ENCODE results near the gene ITPR3. TPM values are rescaled to one million over a fixed set of nuclear protein-coding genes. Genes with fewer than 3 reads are reported as not detected.

The ITPR3 gene
- total RNA-seq, 2 experiments from 2014 or later: 56.6 to 83.5 TPM

DNA sequence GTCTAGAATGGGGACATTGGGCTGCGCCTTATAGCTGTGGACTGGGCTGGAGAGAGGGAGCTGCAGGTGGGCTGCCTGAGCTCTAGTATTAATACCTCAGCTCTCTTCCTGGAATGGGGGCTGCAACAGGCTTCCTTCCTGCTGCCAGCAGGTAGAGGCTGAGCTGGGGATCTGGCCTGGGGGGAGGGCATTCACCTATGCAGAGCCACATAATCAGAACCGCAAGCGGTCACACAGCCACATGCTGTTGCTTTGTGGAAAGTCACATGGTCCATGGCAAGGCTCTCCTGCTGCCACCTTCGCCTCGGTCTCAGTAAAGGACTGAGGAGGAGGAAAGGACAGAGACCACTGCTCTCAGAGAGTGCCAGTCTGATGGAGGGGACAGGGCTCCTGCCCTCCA, 35.7 kb downstream of the ITPR3 start:
- H3K79me2 ChIP-seq (ENCODE audit: insufficient read depth, low read depth, low read length): no peaks in the 10 kb centered on the region
- intact Hi-C loops (cut with micrococcal nuclease; ENCODE audit: unreplicated experiment): no loop called here
- no peaks in the 10 kb centered on the region for H4K20me1 ChIP-seq (ENCODE audit: insufficient read depth, low read length)
- no peak overlapping the region for H3K4me2 ChIP-seq (ENCODE audit: low read length)
- ChIA-PET CTCF (ENCODE audit: unreplicated experiment) (no interaction called here), POLR2A (no interaction called here)
- no peak overlapping the region for H2AFZ ChIP-seq (ENCODE audit: low read length)
- no peaks in the 10 kb centered on the region for H3K4me1 ChIP-seq (ENCODE audit: insufficient read depth, low read length, poor library complexity, severe bottlenecking)
- no TSS peak for BruUV-seq (replicated peaks)
- H3K9me2 ChIP-seq (ENCODE audit: insufficient read depth, low read length): no peaks in the 10 kb centered on the region
- TF ChIP-seq, protein P1, sequence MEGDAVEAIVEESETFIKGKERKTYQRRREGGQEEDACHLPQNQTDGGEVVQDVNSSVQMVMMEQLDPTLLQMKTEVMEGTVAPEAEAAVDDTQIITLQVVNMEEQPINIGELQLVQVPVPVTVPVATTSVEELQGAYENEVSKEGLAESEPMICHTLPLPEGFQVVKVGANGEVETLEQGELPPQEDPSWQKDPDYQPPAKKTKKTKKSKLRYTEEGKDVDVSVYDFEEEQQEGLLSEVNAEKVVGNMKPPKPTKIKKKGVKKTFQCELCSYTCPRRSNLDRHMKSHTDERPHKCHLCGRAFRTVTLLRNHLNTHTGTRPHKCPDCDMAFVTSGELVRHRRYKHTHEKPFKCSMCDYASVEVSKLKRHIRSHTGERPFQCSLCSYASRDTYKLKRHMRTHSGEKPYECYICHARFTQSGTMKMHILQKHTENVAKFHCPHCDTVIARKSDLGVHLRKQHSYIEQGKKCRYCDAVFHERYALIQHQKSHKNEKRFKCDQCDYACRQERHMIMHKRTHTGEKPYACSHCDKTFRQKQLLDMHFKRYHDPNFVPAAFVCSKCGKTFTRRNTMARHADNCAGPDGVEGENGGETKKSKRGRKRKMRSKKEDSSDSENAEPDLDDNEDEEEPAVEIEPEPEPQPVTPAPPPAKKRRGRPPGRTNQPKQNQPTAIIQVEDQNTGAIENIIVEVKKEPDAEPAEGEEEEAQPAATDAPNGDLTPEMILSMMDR (conservative IDR thresholded peaks at IDR 0.05; ENCODE audit: low read length): no peak
- no peak for TF ChIP-seq EZH2phosphoT487 (IDR thresholded peaks at IDR 0.05; ENCODE audit: borderline replicate concordance, low read depth, low read length)
- no peak overlapping the region for H3K27ac ChIP-seq (ENCODE audit: low read depth, low read length, poor library complexity, severe bottlenecking)
- H3K4me3 ChIP-seq (ENCODE audit: low read depth, low read length, poor library complexity, severe bottlenecking): no peak overlapping the region
- no peaks in the 10 kb centered on the region for H3K9me3 ChIP-seq (ENCODE audit: low read length)
- no peak for DNase-seq (ENCODE audit: low spot score)
- peaks cover 74% of the 10 kb centered on the region for H3K36me3 ChIP-seq (ENCODE audit: insufficient read depth, low read length)

DNA sequence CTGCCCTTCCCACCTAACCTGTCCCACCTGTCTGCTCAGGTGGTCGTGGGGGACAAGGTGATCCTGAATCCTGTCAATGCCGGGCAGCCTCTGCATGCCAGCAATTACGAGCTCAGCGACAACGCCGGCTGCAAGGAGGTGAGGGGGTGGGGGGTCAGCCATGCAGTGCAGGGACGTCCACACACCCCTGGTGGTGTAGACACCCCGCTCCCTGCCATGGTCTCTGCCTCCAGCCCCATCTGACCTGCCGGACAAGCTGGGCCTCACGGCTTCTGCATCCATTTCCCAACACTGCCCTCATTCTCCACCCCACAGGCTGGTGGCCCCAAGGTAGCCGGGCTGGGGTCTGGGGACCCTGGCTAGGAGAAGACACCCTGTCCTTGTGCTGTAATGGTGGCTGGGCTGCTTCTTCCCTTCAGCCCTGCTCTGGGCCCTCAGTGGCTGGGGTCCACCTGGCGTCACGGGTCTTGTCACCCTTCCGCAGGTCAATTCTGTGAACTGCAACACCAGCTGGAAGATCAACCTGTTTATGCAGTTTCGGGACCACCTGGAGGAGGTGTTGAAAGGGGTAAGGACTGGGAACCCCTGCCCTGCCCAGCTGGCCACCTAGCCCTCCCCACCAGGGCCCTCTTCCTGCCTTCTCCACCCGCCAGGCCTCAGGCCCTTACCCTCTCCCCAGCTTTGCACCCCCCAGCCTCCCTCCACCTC, 38.0 kb downstream of the ITPR3 start:
- H3K9me2 ChIP-seq (ENCODE audit: insufficient read depth, low read length): no peaks in the 10 kb centered on the region
- no peaks in the 10 kb centered on the region for H4K20me1 ChIP-seq (ENCODE audit: insufficient read depth, low read length)
- H3K4me2 ChIP-seq (ENCODE audit: low read length): no peak overlapping the region
- no peaks in the 10 kb centered on the region for H3K79me2 ChIP-seq (ENCODE audit: insufficient read depth, low read depth, low read length)
- ChIA-PET POLR2A (no interaction called here), CTCF (ENCODE audit: unreplicated experiment) (no interaction called here)
- no TSS peak for BruUV-seq (replicated peaks)
- intact Hi-C loops (cut with micrococcal nuclease; ENCODE audit: unreplicated experiment): no loop called here
- TF ChIP-seq EZH2phosphoT487 (IDR thresholded peaks at IDR 0.05; ENCODE audit: borderline replicate concordance, low read depth, low read length): no peak
- TF ChIP-seq, protein P1 (conservative IDR thresholded peaks at IDR 0.05; ENCODE audit: low read length): no peak
- no peak overlapping the region for H2AFZ ChIP-seq (ENCODE audit: low read length)
- no peaks in the 10 kb centered on the region for H3K4me1 ChIP-seq (ENCODE audit: insufficient read depth, low read length, poor library complexity, severe bottlenecking)
- no peak overlapping the region for H3K27ac ChIP-seq (ENCODE audit: low read depth, low read length, poor library complexity, severe bottlenecking)
- no peaks in the 10 kb centered on the region for H3K9me3 ChIP-seq (ENCODE audit: low read length)
- peaks cover 75% of the 10 kb centered on the region for H3K36me3 ChIP-seq (ENCODE audit: insufficient read depth, low read length)
- H3K4me3 ChIP-seq (ENCODE audit: low read depth, low read length, poor library complexity, severe bottlenecking): no peak overlapping the region
- DNase-seq (ENCODE audit: low spot score): no peak

- Histone ChIP-seq H3K79me2 (ENCODE audit: insufficient read depth, low read depth, low read length) (no peaks in the 10 kb centered on the region), H4K20me1 (ENCODE audit: insufficient read depth, low read length) (no peaks in the 10 kb centered on the region), H3K4me3 (ENCODE audit: low read depth, low read length, poor library complexity, severe bottlenecking) (no peak overlapping the region), H3K4me2 (ENCODE audit: low read length) (no peak overlapping the region), H3K36me3 (ENCODE audit: insufficient read depth, low read length) (peaks cover 74% of the 10 kb centered on the region), H3K4me1 (ENCODE audit: insufficient read depth, low read length, poor library complexity, severe bottlenecking) (no peaks in the 10 kb centered on the region), H3K9me2 (ENCODE audit: insufficient read depth, low read length) (no peaks in the 10 kb centered on the region), H3K27ac (ENCODE audit: low read depth, low read length, poor library complexity, severe bottlenecking) (no peak overlapping the region), H2AFZ (ENCODE audit: low read length) (no peak overlapping the region), H3K9me3 (ENCODE audit: low read length) (no peaks in the 10 kb centered on the region)
- TF ChIP-seq, protein P1 (conservative IDR thresholded peaks at IDR 0.05; ENCODE audit: low read length): no peak
- TF ChIP-seq EZH2phosphoT487 (IDR thresholded peaks at IDR 0.05; ENCODE audit: borderline replicate concordance, low read depth, low read length): no peak
- ChIA-PET CTCF (ENCODE audit: unreplicated experiment) (no interaction called here), POLR2A (no interaction called here)
- no peak for DNase-seq (ENCODE audit: low spot score)
- intact Hi-C loops (cut with micrococcal nuclease; ENCODE audit: unreplicated experiment): no loop called here
- BruUV-seq (replicated peaks): no TSS peak
These were observed 38.9 kb downstream of the ITPR3 start for GRCh38 chr6:33659986-33660385.
